ENCODE data around the gene CARD6. TPM values are rescaled to one million over a fixed set of nuclear protein-coding genes. Genes with fewer than 3 reads are reported as not detected.
A peak's percentile ranks its signal among the peaks of the same experiment; 100 is the strongest.
"Not testable (repeated sequence)": the region's sequence is repeated elsewhere in the genome, so short reads cannot be mapped to it uniquely, and the experiment has no call there.

CARD6 gene
- total and polyA plus RNA-seq, 9 of the 15 experiments (the other 6 are each of a cell fraction or from before 2014, with no cell fraction given): 3.5 to 8.3 (median 5.9) TPM

DNA sequence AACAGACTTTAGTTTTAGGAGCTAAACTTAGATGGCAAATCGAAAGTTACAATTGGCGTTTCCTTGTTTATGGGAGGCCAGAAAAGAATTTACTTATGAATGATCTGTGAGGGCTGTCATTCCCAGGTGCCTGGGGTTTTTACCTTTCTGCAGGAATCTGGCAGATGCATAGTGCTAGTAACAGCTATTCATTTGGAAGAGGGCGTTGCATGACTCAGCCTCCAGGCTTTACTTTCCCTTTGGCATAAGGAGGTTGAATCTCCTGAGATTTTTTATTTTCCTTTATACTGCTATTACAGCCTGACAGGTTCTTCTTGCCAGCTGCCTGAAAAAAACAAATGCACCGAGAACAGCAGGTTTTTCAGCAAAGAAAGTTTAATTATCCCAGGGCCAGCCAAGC, 30.0 kb downstream of the CARD6 start:
- TF ChIP-seq TGIF2 (CRISPR knock-in tag; IDR thresholded peaks at IDR 0.05) (no peak), NFE2 (IDR thresholded peaks at IDR 0.05; ENCODE audit: low read depth) (peak; percentile 20; the same call in 1 of the 2 replicates)
- no peak for ATAC-seq
- no peak for FAIRE-seq
- no peak overlapping the region for H3K9ac ChIP-seq (ENCODE audit: insufficient read depth in 1 of 2, low read depth in 2 of 2, low read length in 2 of 2)
- no peaks in the 10 kb centered on the region for H3K4me1 ChIP-seq (replicated peaks in 1 of 2; ENCODE audit: control insufficient read depth in 2 of 2, insufficient read depth in 2 of 2, low read length in 2 of 2)
- ChIA-PET CTCF (ENCODE audit: low intra/inter-chr PET ratio) (no interaction called here), POLR2A (interaction anchor here (0.6 to 0.8 kb wide), 2 partner anchors 13 to 46 kb away, joined by 3 to 4 read pairs; no protein-coding TSS in a partner anchor)
- no peaks in the 10 kb centered on the region for H3K9me3 ChIP-seq (replicated peaks; ENCODE audit: control insufficient read depth, insufficient read depth, low read depth, low read length)
- no peak overlapping the region for H3K27ac ChIP-seq (ENCODE audit: extremely low read depth, low read depth, low read length)
- H3K27me3 ChIP-seq (ENCODE audit: control insufficient read depth in 2 of 2, insufficient read depth in 2 of 2, low read length in 2 of 2): peaks cover 0 to 5% of the 10 kb centered on the region in 2 experiments; a peak in 3 of 5 replicates
- H3K79me2 ChIP-seq (ENCODE audit: control insufficient read depth, insufficient read depth, low read length): no peaks in the 10 kb centered on the region
- H3K9me1 ChIP-seq (ENCODE audit: control insufficient read depth, insufficient read depth, low read length): no peaks in the 10 kb centered on the region
- WGBS (ENCODE audit: insufficient coverage, low coverage, missing lambda C conversion rate): 4% methylated on average over 4 of the region's 4 CpGs
- in situ Hi-C loops (cut with MboI) (no loop called here), intact Hi-C loops (cut with micrococcal nuclease) (loop anchor here (10.0 kb wide), 1 partner anchor 1156 kb away; no protein-coding TSS in a partner anchor)
- H3K4me2 ChIP-seq (ENCODE audit: insufficient read depth, low read length): no peak overlapping the region
- BruUV-seq (replicated peaks): no TSS peak
- no peak for DNase-seq (ENCODE audit: extremely low read depth in 1 of 4, low spot score in 3 of 4)
- H2AFZ ChIP-seq (ENCODE audit: low read depth, low read length): no peak overlapping the region
- no peaks in the 10 kb centered on the region for H3K36me3 ChIP-seq (ENCODE audit: control insufficient read depth, insufficient read depth, low read length)
- no peaks in the 10 kb centered on the region for H4K20me1 ChIP-seq (replicated peaks; ENCODE audit: control insufficient read depth, insufficient read depth, low read length)
- no peak overlapping the region for H3K4me3 ChIP-seq

DNA sequence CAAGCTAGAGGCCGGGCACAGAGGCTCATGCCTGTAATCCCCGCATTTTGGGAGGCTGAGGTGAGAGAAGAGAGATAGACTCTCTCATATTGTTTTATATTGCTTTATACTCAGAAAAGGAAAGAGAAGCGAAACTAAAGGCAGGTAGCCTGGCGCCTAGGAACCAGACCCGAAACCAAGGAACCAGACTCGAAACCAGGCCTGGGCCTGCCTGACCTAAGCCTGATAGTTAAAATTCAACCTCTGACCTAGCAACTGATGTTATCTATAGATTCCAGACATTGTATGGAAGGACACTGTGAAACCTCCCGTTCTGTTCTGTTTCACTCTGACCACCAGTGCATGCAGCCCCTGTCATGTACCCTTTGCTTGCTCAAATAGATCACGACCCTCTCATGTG, 31.1 kb downstream of the CARD6 start:
- DNase-seq (ENCODE audit: extremely low read depth in 1 of 4, low spot score in 3 of 4); H3K27me3 ChIP-seq (ENCODE audit: control insufficient read depth in 2 of 2, insufficient read depth in 2 of 2, low read length in 2 of 2); H4K20me1 ChIP-seq (replicated peaks; ENCODE audit: control insufficient read depth, insufficient read depth, low read length); in situ Hi-C loops (cut with MboI); H3K4me2 ChIP-seq (ENCODE audit: insufficient read depth, low read length); H2AFZ ChIP-seq (ENCODE audit: low read depth, low read length); H3K27ac ChIP-seq (ENCODE audit: extremely low read depth, low read depth, low read length); POLR2A ChIA-PET; H3K4me1 ChIP-seq (replicated peaks in 1 of 2; ENCODE audit: control insufficient read depth in 2 of 2, insufficient read depth in 2 of 2, low read length in 2 of 2); ATAC-seq; H3K9me1 ChIP-seq (ENCODE audit: control insufficient read depth, insufficient read depth, low read length); FAIRE-seq; H3K4me3 ChIP-seq; BruUV-seq (replicated peaks); H3K36me3 ChIP-seq (ENCODE audit: control insufficient read depth, insufficient read depth, low read length); H3K9ac ChIP-seq (ENCODE audit: insufficient read depth in 1 of 2, low read depth in 2 of 2, low read length in 2 of 2); H3K79me2 ChIP-seq (ENCODE audit: control insufficient read depth, insufficient read depth, low read length); CTCF ChIA-PET (ENCODE audit: low intra/inter-chr PET ratio); H3K9me3 ChIP-seq (replicated peaks; ENCODE audit: control insufficient read depth, insufficient read depth, low read depth, low read length): not testable (repeated sequence)
- intact Hi-C loops (cut with micrococcal nuclease): loop anchor here (10.0 kb wide), 1 partner anchor 1157 kb away; no protein-coding TSS in a partner anchor
- WGBS (ENCODE audit: insufficient coverage, low coverage, missing lambda C conversion rate): 49% methylated on average over 8 of the region's 8 CpGs
